GM21619 (cell line): ENCODE data around the gene CUX1.
"Not testable (repeated sequence)": the region's sequence is repeated elsewhere in the genome, so short reads cannot be mapped to it uniquely, and the experiment has no call there.

ENCODE experiments used
- ATAC-seq: cut with Tn5 transposase; IDR thresholded peaks from one replicate; pipeline ENCODE4 v1.9.1; 2021; ENCODE audit not compliant: unreplicated experiment

The CUX1 gene

DNA sequence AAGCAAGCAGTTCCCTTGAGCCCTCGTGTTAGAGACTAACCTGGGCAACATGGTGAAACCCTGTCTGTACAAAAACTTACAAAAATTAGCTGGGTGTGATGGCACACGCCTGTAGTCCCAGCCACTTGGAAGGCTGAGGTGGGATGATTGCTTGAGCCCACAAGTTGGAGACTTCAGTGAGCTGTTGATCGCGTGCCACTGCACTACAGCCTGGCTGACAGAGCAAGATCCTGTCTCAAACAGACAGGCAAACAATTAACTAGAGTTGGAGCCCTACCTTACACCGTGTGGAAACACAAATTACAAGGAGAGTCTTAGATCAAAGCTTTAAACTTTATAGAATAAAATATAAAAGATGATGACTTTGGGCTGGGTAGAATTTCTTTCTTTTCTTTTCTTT lies 219.5 kb downstream of the CUX1 start:
- no peak for ATAC-seq

DNA sequence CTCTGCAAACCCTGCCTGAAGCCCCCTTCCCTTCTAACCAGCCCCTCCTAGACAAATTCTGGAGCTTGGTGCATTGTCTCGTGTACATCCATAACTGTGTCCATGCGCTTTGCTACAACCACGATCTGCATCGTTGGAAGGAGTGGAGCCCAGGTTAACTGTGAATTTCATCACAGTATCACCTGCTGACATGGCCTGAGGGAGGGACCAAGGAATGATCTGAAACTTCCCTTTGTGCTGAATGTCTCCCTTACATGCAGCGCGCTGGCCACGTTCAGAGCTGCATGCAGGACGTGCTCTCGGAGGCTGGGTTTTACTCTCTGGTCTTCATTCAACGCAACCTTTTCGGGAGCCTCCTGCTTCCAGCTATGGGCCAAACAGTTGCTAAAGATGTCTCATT lies 222.3 kb downstream of the CUX1 start:
- no peak for ATAC-seq

DNA sequence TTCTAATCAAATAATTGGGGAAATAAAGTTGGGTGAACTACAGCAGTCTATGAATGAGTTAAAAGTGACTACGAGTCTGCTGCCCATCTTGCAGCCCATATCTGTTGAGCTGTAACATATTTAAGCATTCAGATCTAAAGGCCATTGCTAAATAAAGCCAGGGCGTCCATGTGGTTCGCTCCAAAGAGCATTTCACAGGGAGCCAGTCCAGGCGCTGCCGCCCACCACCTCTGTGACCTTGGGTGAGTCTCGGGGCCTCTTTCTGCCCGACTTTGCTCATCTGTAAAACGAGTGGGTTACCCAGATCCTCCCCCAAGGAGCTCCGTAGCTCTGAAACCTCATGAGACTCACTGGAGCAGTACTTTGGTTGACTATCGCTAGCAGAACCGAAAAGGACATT lies 223.1 kb downstream of the CUX1 start:
- no peak for ATAC-seq

DNA sequence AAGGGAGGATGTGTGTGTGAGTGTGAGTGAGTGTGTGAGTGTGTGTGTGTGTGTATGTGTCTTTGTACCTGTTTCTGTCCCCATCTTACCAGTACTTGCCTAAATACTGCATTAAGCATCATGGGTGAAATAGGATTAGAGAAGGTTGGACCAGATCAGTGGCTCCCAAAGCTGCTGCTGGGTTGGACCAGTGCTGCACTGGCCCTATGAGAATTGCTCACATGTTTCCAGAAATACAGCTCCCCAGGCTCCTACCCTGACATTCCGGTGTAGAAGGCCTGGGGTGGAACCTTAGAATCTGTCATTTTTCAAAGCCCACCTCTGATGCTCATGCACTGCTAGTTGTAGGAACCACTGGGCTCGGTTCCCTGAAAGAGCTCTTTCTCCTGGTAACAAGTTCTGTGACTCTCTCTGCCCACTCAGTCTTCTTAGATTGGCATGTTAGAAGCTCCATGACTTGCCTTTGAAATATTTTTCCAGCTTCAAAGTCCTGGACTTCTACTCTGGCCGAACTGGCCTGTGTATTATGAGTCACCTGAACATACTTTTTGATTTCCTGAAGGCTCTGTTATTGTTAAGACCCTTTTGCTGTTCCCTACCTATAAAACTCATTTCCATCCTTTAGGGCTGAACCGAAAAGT lies 224.7 kb downstream of the CUX1 start:
- ATAC-seq, result no peak

DNA sequence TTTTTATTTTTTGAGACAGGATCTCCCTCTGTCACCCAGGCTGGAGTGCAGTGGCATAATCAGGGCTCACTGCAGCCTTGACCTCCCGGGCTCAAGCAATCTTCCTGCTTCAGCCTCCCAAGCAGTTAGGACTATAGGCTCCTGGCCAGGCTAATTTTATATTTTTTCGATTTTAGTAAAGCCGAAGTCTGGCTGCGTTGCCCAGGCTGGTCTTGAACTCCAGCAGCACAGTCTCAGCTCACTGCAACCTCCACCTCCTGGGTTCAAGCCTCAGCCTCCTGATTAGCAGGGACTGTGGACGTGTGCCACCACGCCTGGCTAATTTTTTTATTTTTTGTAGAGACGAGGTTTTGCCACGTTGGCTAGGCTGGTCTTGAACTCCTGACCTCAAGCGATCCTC lies 225.4 kb downstream of the CUX1 start:
- not testable (repeated sequence) for ATAC-seq

DNA sequence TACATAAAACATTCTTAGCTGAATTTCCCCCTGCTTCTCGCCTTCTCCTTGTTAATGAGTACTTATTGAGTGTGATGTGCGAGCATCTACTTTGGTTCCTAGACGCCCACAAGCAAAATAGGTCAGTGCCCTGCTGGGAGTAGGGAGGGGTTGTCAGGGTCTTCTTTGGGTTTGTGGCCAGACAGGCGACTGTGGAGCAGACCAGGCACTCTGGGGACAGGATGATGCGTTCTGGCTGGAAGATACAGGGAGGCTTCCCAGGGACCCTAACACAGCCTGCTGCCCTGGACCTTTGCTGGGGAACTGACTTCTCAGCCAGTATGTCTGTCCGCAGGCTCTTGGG lies 227.2 kb downstream of the CUX1 start:
- no peak for ATAC-seq

GRCh38 chr7:102044984-102045673 lies 227.7 kb downstream of the CUX1 start:
- no peak for ATAC-seq

DNA sequence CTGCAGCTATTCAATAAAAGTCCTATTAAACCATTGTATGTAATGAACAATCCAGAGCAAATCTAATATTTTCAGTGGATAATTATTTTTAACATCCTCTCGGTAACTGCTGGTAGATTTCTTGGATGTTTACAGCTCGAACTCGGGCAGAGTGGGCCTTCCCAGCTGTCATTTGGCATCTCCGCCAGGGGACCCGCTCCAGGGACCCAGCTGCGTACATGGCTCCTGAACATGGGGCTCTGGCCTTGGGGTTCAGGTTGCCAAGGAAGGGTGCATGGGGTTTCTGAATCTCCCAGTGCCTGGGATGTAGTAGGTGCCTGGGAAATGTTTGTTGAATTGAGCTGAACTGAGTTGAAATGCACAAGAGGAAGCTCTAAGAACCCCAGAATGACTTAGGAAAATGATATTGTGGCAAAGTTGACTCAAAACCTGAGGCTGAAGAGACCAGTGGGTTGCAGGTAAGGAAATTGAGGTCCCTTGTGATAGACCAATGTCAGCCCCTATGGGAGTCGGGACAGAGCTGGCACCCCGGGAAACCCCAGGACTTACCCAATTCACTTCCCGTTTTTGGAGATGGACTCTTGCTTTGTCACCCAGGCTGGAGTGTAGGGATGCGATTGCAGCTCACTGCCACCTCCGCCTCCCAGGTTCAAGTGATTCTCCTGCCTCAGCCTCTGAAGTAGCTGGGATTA lies 228.4 kb downstream of the CUX1 start:
- no peak for ATAC-seq

GRCh38 chr7:102046373-102047117 lies 229.1 kb downstream of the CUX1 start:
- no peak for ATAC-seq

DNA sequence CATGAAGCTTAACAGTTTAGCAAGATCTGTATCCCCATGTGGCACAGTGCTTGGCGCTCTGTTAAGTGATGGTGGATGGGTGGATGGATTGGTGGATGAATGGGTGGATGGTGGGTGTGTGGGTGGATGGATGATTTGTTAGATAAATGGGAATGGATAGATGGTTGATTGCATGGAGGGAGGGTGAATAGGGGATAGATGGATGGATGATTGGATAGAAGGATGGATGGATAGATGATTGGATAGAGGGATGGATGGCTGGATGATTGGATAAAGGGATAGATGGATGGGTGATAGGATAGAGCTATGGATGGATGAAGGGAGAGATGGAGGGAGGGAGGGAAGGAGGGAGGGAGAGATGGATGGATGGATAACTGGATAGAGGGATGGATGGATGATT lies 229.7 kb downstream of the CUX1 start:
- ATAC-seq, result no peak

- no peak for ATAC-seq
Observed at GRCh38 chr7:102049765-102050164, 232.3 kb downstream of the CUX1 start.

- no peak for ATAC-seq
Observed at GRCh38 chr7:102050864-102051460, 233.5 kb downstream of the CUX1 start.

GRCh38 chr7:102051736-102052135 lies 234.3 kb downstream of the CUX1 start:
- ATAC-seq, result not testable (repeated sequence)

DNA sequence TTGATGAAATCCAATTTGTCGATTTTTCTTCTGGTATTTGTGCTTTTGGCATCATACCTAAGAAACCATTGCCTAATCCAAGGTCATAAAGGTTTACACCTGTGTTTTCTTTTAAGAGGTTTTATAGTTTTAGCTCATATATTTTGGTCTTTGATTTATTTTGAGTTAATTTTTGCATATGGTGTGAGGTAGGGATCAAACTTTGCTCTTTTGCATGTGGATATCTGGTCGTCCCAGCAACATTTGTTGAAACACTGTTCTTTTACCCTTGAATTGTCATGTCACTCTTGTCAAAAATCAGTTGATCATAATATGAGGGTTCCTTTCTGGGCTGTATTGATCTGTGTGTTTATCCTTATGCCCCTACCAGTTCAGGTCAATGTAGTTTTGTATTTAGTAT lies 236.7 kb downstream of the CUX1 start:
- no peak for ATAC-seq

- ATAC-seq, result no peak
Observed at GRCh38 chr7:102055181-102055976, 238.0 kb downstream of the CUX1 start.

- ATAC-seq, result no peak
Observed at GRCh38 chr7:102059524-102059923, 242.1 kb downstream of the CUX1 start.

GRCh38 chr7:102061354-102061945 lies 244.0 kb downstream of the CUX1 start:
- no peak for ATAC-seq

DNA sequence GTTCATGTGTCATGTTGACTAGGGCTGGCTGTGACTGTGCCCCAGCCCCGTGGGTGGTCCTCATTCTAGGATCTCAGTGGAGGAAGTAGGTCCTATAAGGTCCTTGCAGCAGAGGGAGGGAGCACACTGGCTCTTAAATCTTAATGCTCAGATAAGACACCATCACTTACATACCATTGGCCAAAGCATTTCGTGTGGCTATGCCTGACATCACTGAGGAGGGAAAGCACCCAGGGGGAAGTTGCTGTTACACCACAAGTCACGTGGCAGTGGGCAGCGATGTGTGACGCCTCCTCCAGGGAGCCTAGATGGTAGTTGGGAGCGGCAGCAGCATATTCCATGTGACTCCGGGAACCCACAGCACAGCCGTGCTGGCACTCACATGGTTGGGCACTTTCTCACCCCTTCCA lies 244.6 kb downstream of the CUX1 start:
- peak; percentile 85 for ATAC-seq

DNA sequence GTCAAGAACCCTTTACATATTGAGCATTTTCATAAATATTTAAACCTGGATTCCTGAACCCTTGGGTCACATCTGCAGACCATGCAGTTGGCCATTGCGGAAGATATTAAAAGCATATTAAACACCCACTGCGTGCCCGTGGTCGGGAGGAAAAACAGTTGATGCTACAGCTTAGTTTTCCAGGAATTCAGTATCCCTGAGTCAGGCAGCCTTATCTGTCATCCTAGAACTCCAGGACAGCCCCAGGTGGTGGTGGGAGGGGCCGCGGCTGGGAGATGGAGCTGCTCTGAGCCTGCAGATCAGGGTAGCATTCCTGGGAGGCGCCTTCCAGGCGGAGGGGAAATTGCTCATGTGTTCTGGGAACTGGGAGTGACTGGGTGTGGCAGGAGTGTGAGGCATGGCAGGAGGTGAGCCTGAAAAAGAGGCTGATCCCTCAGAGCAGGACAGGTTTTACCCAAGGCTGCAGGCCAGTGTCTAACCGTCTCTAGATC lies 246.3 kb downstream of the CUX1 start:
- ATAC-seq, result no peak
